Cardiac fibroblast (primary cell): ENCODE results near the gene KAZN.

Experiments
- DNase-seq, 2 donors: peaks; one replicate each; pipeline versions ENCODE4 v3.0.0 to v3.0.0-alpha.2; 2010; ENCODE audit warnings: low read depth in 2 of 2
- H3K4me3 ChIP-seq, 2 donors: replicated peaks in 1 of 2; 1 replicate in 1 of 2; 2 replicates in 1 of 2; pipeline ENCODE4 v1.5.1; 2011; ENCODE audit warnings: low read depth in 2 of 2, low read length in 2 of 2, mild to moderate bottlenecking in 2 of 2, moderate library complexity in 1 of 2
- CTCF ChIP-seq: IDR thresholded peaks from one replicate; pipeline ENCODE4 v1.5.1; 2011; ENCODE audit warnings: low read depth, mild to moderate bottlenecking, low read length, inconsistent platforms

The KAZN gene

DNA sequence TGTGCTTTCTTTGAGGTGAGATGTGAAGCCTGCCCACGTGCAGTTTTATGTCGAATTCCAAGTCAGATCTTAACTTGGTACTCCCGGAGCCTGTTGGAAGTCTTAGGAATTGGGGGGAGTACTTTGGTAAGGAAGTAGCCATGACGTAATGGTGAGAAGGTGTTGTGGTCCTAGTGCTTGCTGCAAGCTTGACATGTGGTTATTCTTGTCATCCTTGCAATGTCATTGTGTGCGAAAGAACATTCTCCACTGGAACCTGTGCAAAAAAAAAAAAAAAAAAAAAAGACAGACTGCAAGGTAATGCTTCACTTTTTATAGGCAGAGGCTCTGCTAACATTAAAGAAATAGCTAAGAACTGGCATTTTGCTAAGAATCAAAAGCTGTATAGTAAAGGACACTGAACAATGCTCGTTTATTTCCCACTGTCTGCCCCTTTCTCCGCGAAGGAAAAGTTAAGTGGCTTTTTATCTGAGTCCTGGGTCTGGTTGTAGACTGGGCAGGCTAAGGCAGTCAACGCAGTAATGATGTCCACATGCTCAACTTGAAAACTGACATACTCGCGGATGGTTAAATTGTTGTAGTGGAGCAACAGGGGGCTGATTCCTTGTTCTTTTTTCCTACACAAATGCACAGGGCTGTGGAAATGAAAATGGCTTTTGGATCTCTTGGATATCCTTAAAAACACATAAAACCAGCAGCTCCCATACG is 2.1 kb downstream of the KAZN start:
- no peak for TF ChIP-seq CTCF
- H3K4me3 ChIP-seq: no peak overlapping the region
- DNase-seq: no peak

DNA sequence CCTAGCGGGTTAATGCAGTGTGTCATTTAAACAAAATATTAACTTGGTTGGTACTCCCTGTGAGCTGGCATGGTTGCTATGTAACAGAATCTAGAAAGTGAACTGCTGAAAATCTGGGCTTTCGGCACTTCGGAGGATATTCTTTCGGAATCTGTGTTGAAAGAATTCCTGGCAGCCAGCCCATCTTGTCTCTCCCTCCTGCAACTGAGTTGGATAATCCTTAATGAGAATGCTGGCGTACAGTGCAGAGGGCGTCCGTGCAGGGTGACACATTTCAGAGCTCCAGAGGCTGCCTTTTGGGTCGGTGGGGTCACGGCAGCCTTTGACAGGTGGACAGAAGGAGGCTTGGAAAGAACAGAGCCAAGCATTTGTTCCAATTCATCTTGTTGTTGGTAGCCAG is 3.7 kb downstream of the KAZN start:
- DNase-seq: peak; percentile 2 to 75
- no peak overlapping the region for H3K4me3 ChIP-seq
- TF ChIP-seq CTCF: no peak

DNA sequence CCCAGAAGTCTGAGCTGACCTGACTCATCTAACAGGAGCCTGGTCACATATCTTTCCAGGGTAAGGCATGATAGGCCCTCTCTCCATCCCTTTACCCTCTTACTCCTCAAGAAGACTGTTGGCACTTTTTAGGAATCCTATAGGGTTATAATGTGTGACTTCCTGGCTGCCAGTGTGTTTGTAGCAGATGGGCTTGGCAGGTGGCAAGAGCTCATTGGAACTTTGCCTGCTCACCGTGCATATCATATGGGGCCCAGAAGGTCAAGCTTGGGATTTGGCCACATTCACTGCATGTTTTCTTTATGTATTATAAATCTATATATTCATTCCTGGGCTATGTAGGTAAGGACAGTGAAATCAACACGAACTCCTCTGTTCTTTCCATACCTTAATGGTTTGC is 5.2 kb downstream of the KAZN start:
- H3K4me3 ChIP-seq: no peak overlapping the region
- no peak for DNase-seq
- TF ChIP-seq CTCF: no peak

DNA sequence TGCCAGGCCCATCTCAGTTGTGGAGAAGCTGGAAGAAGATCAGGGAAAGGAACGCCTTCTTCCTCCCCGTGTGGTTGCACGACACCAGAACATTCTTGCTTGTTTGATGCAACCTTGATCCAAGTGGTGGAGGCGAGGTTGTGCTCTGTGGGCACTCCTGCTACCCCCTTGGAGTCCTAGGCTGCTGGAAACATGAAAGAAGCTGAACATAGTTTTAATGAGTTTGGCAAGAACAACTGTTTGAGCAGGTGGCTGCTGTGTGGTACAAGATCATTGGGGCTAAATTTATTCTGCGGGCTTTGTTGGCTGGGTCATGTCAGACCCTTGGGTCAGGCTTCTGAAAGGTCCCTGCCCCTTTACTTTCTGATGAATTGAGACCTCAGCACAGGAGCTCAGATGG is 5.9 kb downstream of the KAZN start:
- DNase-seq: no peak
- no peak for TF ChIP-seq CTCF
- H3K4me3 ChIP-seq: no peak overlapping the region

- no peak overlapping the region for H3K4me3 ChIP-seq
- no peak for TF ChIP-seq CTCF
- no peak for DNase-seq
Measured at GRCh38 chr1:14605945-14606344, 7.5 kb downstream of the KAZN start.

DNA sequence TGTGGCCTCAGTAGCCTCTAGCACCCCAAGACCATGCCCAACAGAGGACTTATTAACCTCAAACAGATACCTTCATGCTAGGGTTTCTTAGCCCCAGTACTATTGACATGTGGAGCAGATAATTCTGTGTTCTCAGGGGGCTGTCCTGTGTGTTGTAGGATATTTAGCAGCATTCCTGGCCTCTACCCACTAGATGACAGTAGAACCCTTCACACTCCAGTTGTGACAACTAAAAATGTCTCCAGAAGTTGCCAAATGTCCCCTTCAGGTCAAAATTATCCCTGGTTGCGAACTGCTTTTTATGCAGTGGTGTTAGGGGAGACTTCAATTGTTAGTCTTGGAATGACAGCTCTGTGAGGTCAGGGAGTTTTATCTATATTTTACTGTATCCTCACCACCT is 8.1 kb downstream of the KAZN start:
- DNase-seq: no peak
- no peak overlapping the region for H3K4me3 ChIP-seq
- no peak for TF ChIP-seq CTCF

- no peak for TF ChIP-seq CTCF
- no peak for DNase-seq
- no peak overlapping the region for H3K4me3 ChIP-seq
Measured at GRCh38 chr1:14607295-14607694, 8.8 kb downstream of the KAZN start.
